ENCODE data around the gene SLC6A1. TPM values are rescaled to one million over a fixed set of nuclear protein-coding genes. Genes with fewer than 3 reads are reported as not detected.

SLC6A1 gene
- total and polyA plus RNA-seq, 2 of the 8 experiments (the other 6 are each of a cell fraction or from before 2014, with no cell fraction given) = 0.30 to 0.63 TPM

DNA sequence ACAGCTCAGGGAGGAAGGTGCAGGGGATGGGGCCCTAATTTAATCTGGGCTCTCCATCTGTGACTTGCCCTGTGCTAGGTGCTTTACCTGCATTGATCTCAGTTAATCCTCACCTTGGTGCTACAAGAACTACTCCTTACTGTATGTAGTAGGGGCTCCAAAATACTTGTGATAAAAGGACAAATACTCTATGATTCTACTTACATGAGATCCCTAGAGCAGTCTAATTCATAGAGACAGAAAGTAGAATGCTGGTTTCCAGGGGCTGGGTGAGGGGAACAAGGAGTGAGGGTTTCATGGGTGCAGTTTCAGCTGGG, 67.2 kb downstream of the SLC6A1 start:
- Histone ChIP-seq H3K4ac (replicated peaks; ENCODE audit: insufficient read length, low read depth, low read length) (no peak overlapping the region), H2BK15ac (ENCODE audit: low read length) (no peak overlapping the region), H2AK5ac (ENCODE audit: low read depth, low read length) (no peak overlapping the region), H4K91ac (replicated peaks; ENCODE audit: insufficient read length, low read length) (no peak overlapping the region), H3K14ac (ENCODE audit: insufficient read length) (no peak overlapping the region), H2BK12ac (ENCODE audit: low read depth, low read length) (no peak overlapping the region), H3K79me1 (ENCODE audit: low read depth, low read length) (no peaks in the 10 kb centered on the region), H3K18ac (ENCODE audit: extremely low read depth, low read length) (no peak overlapping the region), H4K8ac (ENCODE audit: extremely low read depth, insufficient read depth, low read length) (no peak overlapping the region), H3K56ac (replicated peaks; ENCODE audit: insufficient read length, low read depth, low read length) (no peak overlapping the region), H3K4me2 (ENCODE audit: insufficient read depth in 1 of 2, low read depth in 2 of 2, low read length in 2 of 2) (no peak overlapping the region), H3K79me2 (ENCODE audit: control insufficient read depth in 1 of 2, insufficient read depth in 2 of 2, low read length in 2 of 2) (no peaks in the 10 kb centered on the region), H2AFZ (ENCODE audit: low read length) (no peak overlapping the region), H2BK120ac (replicated peaks; ENCODE audit: low read depth, low read length) (no peak overlapping the region), H3K23me2 (ENCODE audit: low read depth, low read length) (peaks cover 15% of the 10 kb centered on the region; the same call in 1 of the 2 replicates), H3K36me3 (ENCODE audit: control insufficient read depth in 2 of 4, insufficient read depth in 4 of 4, low read length in 3 of 4) (no peaks in the 10 kb centered on the region), H3K9ac (replicated peaks in 1 of 4; ENCODE audit: extremely low read depth in 1 of 4, low read depth in 3 of 4, low read length in 3 of 4) (no peak overlapping the region), H2BK5ac (ENCODE audit: low read depth, low read length) (no peak overlapping the region), H3K23ac (ENCODE audit: insufficient read length) (no peak overlapping the region), H3K27ac (ENCODE audit: low read depth, low read length) (no peak overlapping the region), H4K20me1 (replicated peaks in 1 of 2; ENCODE audit: control insufficient read depth in 1 of 2, insufficient read depth in 2 of 2, low read length in 2 of 2) (peaks cover 0 to 3% of the 10 kb centered on the region in 2 experiments), H3K27me3 (replicated peaks in 1 of 4; ENCODE audit: control insufficient read depth in 3 of 4, extremely low read depth in 1 of 4, insufficient read depth in 3 of 4, low read length in 3 of 4) (peaks cover 9 to 21% (median 14%) of the 10 kb centered on the region in 4 experiments; a peak in 6 of 7 replicates), H3K4me1 (replicated peaks in 1 of 4; ENCODE audit: control insufficient read depth in 3 of 4, insufficient read depth in 4 of 4, low read length in 3 of 4) (peaks cover 0 to 6% (median 1%) of the 10 kb centered on the region in 4 experiments; a peak in 2 of 7 replicates), H4K5ac (ENCODE audit: insufficient read length, low read depth, low read length) (no peak overlapping the region), H3K4me3 (ENCODE audit: extremely low read depth in 1 of 4, insufficient read depth in 2 of 4, low read depth in 3 of 4, low read length in 4 of 4) (no peak overlapping the region), H2BK20ac (ENCODE audit: low read length) (no peak overlapping the region), H3K9me3 (ENCODE audit: insufficient read depth in 2 of 2, low read depth in 1 of 2, low read length in 1 of 2) (peaks cover 5 to 10% of the 10 kb centered on the region in 2 experiments)
- no peak for DNase-seq (ENCODE audit: low read depth in 1 of 2, low spot score in 2 of 2)
- POLR2A ChIA-PET (ENCODE audit: partially characterized antibody) = interaction anchor here (0.9 to 1.0 kb wide), 2 partner anchors 58 to 277 kb away, joined by 3 read pairs; no protein-coding TSS in a partner anchor
- TF ChIP-seq, protein P1, sequence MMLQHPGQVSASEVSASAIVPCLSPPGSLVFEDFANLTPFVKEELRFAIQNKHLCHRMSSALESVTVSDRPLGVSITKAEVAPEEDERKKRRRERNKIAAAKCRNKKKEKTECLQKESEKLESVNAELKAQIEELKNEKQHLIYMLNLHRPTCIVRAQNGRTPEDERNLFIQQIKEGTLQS (IDR thresholded peaks at IDR 0.05; ENCODE audit: insufficient read depth, low read depth, low read length) = no peak
- no peak for TF ChIP-seq GABPA (IDR thresholded peaks at IDR 0.05; ENCODE audit: borderline replicate concordance, insufficient read depth, low read length)
- TF ChIP-seq KDM1A (IDR thresholded peaks at IDR 0.05; ENCODE audit: borderline replicate concordance, low read length) = no peak
- no peak for TF ChIP-seq EGR1 (IDR thresholded peaks at IDR 0.05; ENCODE audit: borderline replicate concordance, low read depth, low read length)
- no peak for TF ChIP-seq PHF8 (conservative IDR thresholded peaks at IDR 0.05; ENCODE audit: low read depth, low read length)
- no peak for TF ChIP-seq SIX5 (IDR thresholded peaks at IDR 0.05; ENCODE audit: low read depth, low read length)
- no peak for TF ChIP-seq SIRT6 (IDR thresholded peaks at IDR 0.05; ENCODE audit: low read length)
- no peak for TF ChIP-seq SRF (IDR thresholded peaks at IDR 0.05; ENCODE audit: low read depth, low read length)
- FAIRE-seq = no peak
- CTCF ChIA-PET (ENCODE audit: partially characterized antibody) = interaction anchor here (0.6 to 6.1 kb wide), 80 partner anchors 11 to 580 kb away, joined by 3 to 211 read pairs (median 6); partner anchors contain the start of genes HRH1 and SLC6A1

Measured in H1 (cell line).